GM23248 (cell line): ENCODE results near the gene TJP3.

ENCODE experiments used
- EZH2 ChIP-seq: fragments of 200-600 bp; sonication (generic); IDR thresholded peaks from 2 replicates; pipeline ENCODE4 v1.6.1; 2018; ENCODE audit warnings: antibody characterized with exemption, mild to moderate bottlenecking; ENCODE audit not compliant: insufficient read depth, poor library complexity, severe bottlenecking
- EZH2phosphoT487 ChIP-seq: fragments of 200-600 bp; sonication (generic); IDR thresholded peaks from 2 replicates; pipeline ENCODE4 v1.6.1; 2018; ENCODE audit warnings: antibody characterized with exemption, moderate library complexity, mild to moderate bottlenecking, low read depth; ENCODE audit not compliant: insufficient read depth

DNA sequence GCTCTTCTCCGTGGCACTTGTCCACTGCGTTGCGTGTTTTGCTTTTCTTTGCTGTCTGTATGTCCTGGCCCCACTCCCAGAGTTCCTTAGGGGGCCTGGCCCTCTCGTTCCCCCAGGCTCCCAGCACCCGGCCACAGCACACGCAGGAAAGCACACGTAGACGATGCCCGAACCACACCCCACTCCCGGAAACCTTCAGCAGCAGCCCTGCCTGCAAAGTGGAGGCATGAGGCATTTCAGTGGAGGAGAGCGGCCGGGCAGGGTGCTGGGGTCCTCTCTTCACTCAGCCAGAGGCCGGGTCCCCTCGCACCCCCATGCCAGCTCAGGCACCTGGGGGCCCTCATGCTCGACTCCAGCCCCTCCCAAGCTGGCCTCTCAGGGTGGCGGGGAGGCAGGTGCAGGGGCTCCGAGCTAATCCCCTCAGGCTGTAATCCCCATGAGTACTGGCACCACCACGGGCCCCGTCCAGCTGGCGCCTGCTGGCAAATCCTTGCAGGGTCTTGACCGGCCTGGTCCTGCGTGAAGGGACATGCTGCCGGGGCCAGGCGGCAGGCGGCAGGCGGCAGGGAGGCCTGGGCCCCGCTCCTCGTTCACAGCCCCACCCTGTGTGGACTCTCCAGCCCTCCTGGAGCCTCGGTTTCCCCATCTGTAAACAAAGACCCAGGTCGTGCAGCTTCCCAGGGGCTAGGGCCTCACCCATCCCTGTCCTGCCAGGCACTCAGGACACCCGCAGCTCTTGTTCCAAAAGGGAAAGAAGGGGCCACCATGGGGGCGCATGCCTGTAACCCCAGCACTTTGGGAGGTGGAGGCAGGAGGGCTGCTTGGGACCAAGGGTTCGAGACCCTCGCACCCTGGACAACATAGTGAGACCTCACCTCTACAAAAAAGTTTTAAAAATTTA is 14.9 kb upstream of the TJP3 start:
- TF ChIP-seq EZH2phosphoT487, result no peak
- TF ChIP-seq EZH2, result no peak
